OCI-LY3 (cell line): ENCODE measurements around the gene SFT2D1.

Source experiments
- EZH2phosphoT487 ChIP-seq: fragments of 200-600 bp; shearing (Covaris generic); IDR thresholded peaks from 2 replicates; pipeline ENCODE4 v1.6.1; 2018; ENCODE audit warnings: antibody characterized with exemption, mixed run types, low read depth
- TF ChIP-seq, protein P1 (sequence below): fragments of 200-600, 300-600 bp; sonication (generic); IDR thresholded peaks from 2 replicates; pipeline ENCODE4 v1.5.1; 2014; ENCODE audit warnings: antibody characterized with exemption, low read length, low read depth

DNA sequence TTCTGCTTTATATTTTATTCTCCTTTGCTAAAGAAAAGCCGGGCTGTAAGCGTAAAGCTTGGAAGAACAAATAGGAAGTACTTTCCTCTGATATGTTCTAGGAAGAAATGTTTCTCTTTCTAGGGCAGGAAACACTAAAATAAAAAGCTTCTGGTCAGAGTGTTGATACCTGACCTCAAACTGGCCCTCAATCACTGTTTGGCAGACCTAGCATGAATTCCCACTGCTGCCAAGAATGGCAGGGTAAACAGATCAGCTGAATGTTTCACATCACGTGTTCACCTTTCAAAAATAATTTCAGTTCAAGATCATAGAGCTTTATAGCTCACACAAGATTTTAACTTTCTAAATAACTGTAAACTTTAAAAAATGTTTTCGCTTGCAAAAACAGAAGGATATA is 37.5 kb upstream of the SFT2D1 start:
- TF ChIP-seq, protein P1, sequence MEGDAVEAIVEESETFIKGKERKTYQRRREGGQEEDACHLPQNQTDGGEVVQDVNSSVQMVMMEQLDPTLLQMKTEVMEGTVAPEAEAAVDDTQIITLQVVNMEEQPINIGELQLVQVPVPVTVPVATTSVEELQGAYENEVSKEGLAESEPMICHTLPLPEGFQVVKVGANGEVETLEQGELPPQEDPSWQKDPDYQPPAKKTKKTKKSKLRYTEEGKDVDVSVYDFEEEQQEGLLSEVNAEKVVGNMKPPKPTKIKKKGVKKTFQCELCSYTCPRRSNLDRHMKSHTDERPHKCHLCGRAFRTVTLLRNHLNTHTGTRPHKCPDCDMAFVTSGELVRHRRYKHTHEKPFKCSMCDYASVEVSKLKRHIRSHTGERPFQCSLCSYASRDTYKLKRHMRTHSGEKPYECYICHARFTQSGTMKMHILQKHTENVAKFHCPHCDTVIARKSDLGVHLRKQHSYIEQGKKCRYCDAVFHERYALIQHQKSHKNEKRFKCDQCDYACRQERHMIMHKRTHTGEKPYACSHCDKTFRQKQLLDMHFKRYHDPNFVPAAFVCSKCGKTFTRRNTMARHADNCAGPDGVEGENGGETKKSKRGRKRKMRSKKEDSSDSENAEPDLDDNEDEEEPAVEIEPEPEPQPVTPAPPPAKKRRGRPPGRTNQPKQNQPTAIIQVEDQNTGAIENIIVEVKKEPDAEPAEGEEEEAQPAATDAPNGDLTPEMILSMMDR = no peak
- no peak for TF ChIP-seq EZH2phosphoT487
